DMS153 treated with DMSO at 0.1 percent for 48 hours (cell line): ENCODE measurements around the gene SCGB1D4.
A peak's percentile ranks its signal among the peaks of the same experiment; 100 is the strongest.
"Not testable (repeated sequence)": the region's sequence is repeated elsewhere in the genome, so short reads cannot be mapped to it uniquely, and the experiment has no call there.

ENCODE experiments used
- DNase-seq: peaks from one replicate; lab custom pipeline; 2025; ENCODE audit not compliant: unreplicated experiment; lab: John Stamatoyannopoulos, UW

The SCGB1D4 gene

GRCh38 chr11:62298975-62299374 lies at the start of gene SCGB1D4:
Gene SCGB1D4, minus strand, starts transcription at chr11:62299075. Its CDS starts 65 bp downstream, at chr11:62299010.
- no peak for DNase-seq

GRCh38 chr11:62345861-62346260 lies 47.0 kb upstream of the SCGB1D4 start:
- no peak for DNase-seq

GRCh38 chr11:62344210-62344609 lies 45.3 kb upstream of the SCGB1D4 start:
- DNase-seq = no peak

GRCh38 chr11:62343646-62344190 lies 44.8 kb upstream of the SCGB1D4 start:
- DNase-seq = not testable (repeated sequence)

GRCh38 chr11:62341588-62341987 lies 42.7 kb upstream of the SCGB1D4 start:
- DNase-seq = no peak

GRCh38 chr11:62340269-62340901 lies 41.5 kb upstream of the SCGB1D4 start:
- DNase-seq = no peak

- DNase-seq = no peak
These were observed 39.3 kb upstream of the SCGB1D4 start for GRCh38 chr11:62338218-62338617.

- peak; percentile 89 for DNase-seq
These were observed 38.7 kb upstream of the SCGB1D4 start, which contains the start of gene ASRGL1 for GRCh38 chr11:62337303-62338181. Gene ASRGL1, plus strand, starts transcription at chr11:62337448. Its CDS starts 530 bp downstream, at chr11:62337978.

- DNase-seq = not testable (repeated sequence)
These were observed 38.1 kb upstream of the SCGB1D4 start for GRCh38 chr11:62336949-62337302.

GRCh38 chr11:62333768-62334167 lies 34.9 kb upstream of the SCGB1D4 start:
- no peak for DNase-seq

GRCh38 chr11:62331264-62331663 lies 32.4 kb upstream of the SCGB1D4 start:
- not testable (repeated sequence) for DNase-seq

GRCh38 chr11:62327541-62327940 lies 28.7 kb upstream of the SCGB1D4 start:
- DNase-seq = not testable (repeated sequence)

GRCh38 chr11:62326719-62327118 lies 27.8 kb upstream of the SCGB1D4 start:
- not testable (repeated sequence) for DNase-seq

GRCh38 chr11:62325781-62326180 lies 26.9 kb upstream of the SCGB1D4 start:
- DNase-seq = not testable (repeated sequence)

- no peak for DNase-seq
These were observed 26.1 kb upstream of the SCGB1D4 start for GRCh38 chr11:62324731-62325556.

- DNase-seq = no peak
These were observed 23.6 kb upstream of the SCGB1D4 start for GRCh38 chr11:62322524-62322923.

GRCh38 chr11:62315431-62315830 lies 16.6 kb upstream of the SCGB1D4 start:
- DNase-seq = no peak

- DNase-seq = no peak
These were observed 11.1 kb upstream of the SCGB1D4 start for GRCh38 chr11:62309991-62310390.

GRCh38 chr11:62307950-62308349 lies 9.1 kb upstream of the SCGB1D4 start:
- no peak for DNase-seq

- DNase-seq = no peak
These were observed 7.4 kb upstream of the SCGB1D4 start for GRCh38 chr11:62306227-62306626.

GRCh38 chr11:62295504-62295903 lies 3.4 kb downstream of the SCGB1D4 start:
- no peak for DNase-seq
